Suprapubic skin (tissue), 4 donors: ENCODE measurements around the gene LACRT. TPM values are rescaled to one million over a fixed set of nuclear protein-coding genes. Genes with fewer than 3 reads are reported as not detected.

Source experiments
- DNase-seq, 2 donors: peaks; one replicate each; pipeline ENCODE4 v3.0.0-alpha.2; 2019; ENCODE audit warnings: low spot score in 2 of 2
- H3K27ac ChIP-seq: fragments of 200-600 bp; sonication (generic); one replicate; pipeline ENCODE4 v1.5.1; 2019
- H3K27me3 ChIP-seq: fragments of 200-600 bp; sonication (generic); one replicate; pipeline ENCODE4 v1.5.1; 2019
- H3K36me3 ChIP-seq: fragments of 200-600 bp; sonication (generic); one replicate; pipeline ENCODE4 v1.5.1; 2019
- H3K4me1 ChIP-seq: fragments of 200-600 bp; sonication (generic); one replicate; pipeline ENCODE4 v1.5.1; 2019
- H3K4me3 ChIP-seq: fragments of 200-600 bp; sonication (generic); one replicate; pipeline ENCODE4 v1.5.1; 2019; ENCODE audit warnings: mild to moderate bottlenecking
- H3K9me3 ChIP-seq: fragments of 200-600 bp; sonication (generic); one replicate; pipeline ENCODE4 v1.5.1; 2019
- CTCF ChIP-seq, 2 donors: fragments of 200-600 bp in 1 of 2; fragments of 450-650 bp in 1 of 2; sonication (generic) in 1 of 2; IDR thresholded peaks; one replicate each; pipeline ENCODE4 v1.5.1; 2016 to 2019; ENCODE audit warnings: antibody characterized with exemption in 2 of 2, mild to moderate bottlenecking in 1 of 2, moderate library complexity in 1 of 2
- EP300 ChIP-seq: sonication (generic); formaldehyde crosslinking; IDR thresholded peaks from one replicate; pipeline ENCODE4 v1.6.1; 2017; ENCODE audit warnings: antibody characterized with exemption
- POLR2A ChIP-seq, 2 donors: fragments of 450-650 bp; IDR thresholded peaks; one replicate each; pipeline ENCODE4 v1.6.1; 2017; ENCODE audit warnings: antibody characterized with exemption in 2 of 2, mild to moderate bottlenecking in 2 of 2, moderate library complexity in 2 of 2
- POLR2AphosphoS5 ChIP-seq, 3 donors: sonication (generic); formaldehyde crosslinking; IDR thresholded peaks; one replicate each; pipeline ENCODE4 v1.6.1; 2017; ENCODE audit warnings: antibody characterized with exemption in 3 of 3
- WGBS: methylation state at CpG from one replicate; pipeline ENCODE4 v1.1.5; 2018; 5-methylcytosine and 5-hydroxymethylcytosine counted together
- total RNA-seq, 4 donors: library from RNA; depleted of rRNA; stranded (reverse); fragments of >200 nt; gene quantifications; one replicate each; pipeline ENCODE4 v1.1.0, GENCODE V29; 2016

The LACRT gene
- total RNA-seq, 4 donors from 2014 or later = 1.5 TPM; not detected in 3

- H3K4me1 ChIP-seq = peaks cover 21% of the 10 kb centered on the region
- no peak overlapping the region for H3K27ac ChIP-seq
- H3K9me3 ChIP-seq = no peaks in the 10 kb centered on the region
- TF ChIP-seq EP300 (no peak), CTCF (IDR thresholded peaks at IDR 0.05) (no peak), POLR2AphosphoS5 (IDR thresholded peaks at IDR 0.05) (no peak), POLR2A (IDR thresholded peaks at IDR 0.05) (no peak)
- H3K27me3 ChIP-seq = peaks cover 39% of the 10 kb centered on the region
- no peak for DNase-seq
- H3K4me3 ChIP-seq = no peak overlapping the region
- WGBS = 79% methylated on average over 1 of the region's 2 CpGs
- H3K36me3 ChIP-seq = no peaks in the 10 kb centered on the region
Measured at GRCh38 chr12:54586620-54587019, 48.1 kb downstream of the LACRT start.

GRCh38 chr12:54585243-54585642, 49.5 kb downstream of the LACRT start:
- H3K4me3 ChIP-seq = no peak overlapping the region
- no peak for DNase-seq
- TF ChIP-seq POLR2A (IDR thresholded peaks at IDR 0.05) = no peak
- TF ChIP-seq EP300 = no peak
- no peak for TF ChIP-seq POLR2AphosphoS5 (IDR thresholded peaks at IDR 0.05)
- TF ChIP-seq CTCF (IDR thresholded peaks at IDR 0.05) = no peak
- WGBS = 74% methylated on average over 2 of the region's 2 CpGs
- peaks cover 39% of the 10 kb centered on the region for H3K27me3 ChIP-seq
- no peaks in the 10 kb centered on the region for H3K9me3 ChIP-seq
- H3K36me3 ChIP-seq = no peaks in the 10 kb centered on the region
- no peak overlapping the region for H3K27ac ChIP-seq
- H3K4me1 ChIP-seq = peaks cover 16% of the 10 kb centered on the region

- no peak for DNase-seq
- H3K36me3 ChIP-seq = no peaks in the 10 kb centered on the region
- no peak overlapping the region for H3K27ac ChIP-seq
- 56% methylated on average over 9 of the region's 9 CpGs for WGBS
- H3K27me3 ChIP-seq = peaks cover 38% of the 10 kb centered on the region
- H3K4me3 ChIP-seq = no peak overlapping the region
- TF ChIP-seq POLR2A (IDR thresholded peaks at IDR 0.05) (no peak), POLR2AphosphoS5 (IDR thresholded peaks at IDR 0.05) (no peak), CTCF (IDR thresholded peaks at IDR 0.05) (no peak)
- no peaks in the 10 kb centered on the region for H3K9me3 ChIP-seq
- peaks cover 21% of the 10 kb centered on the region for H3K4me1 ChIP-seq
Measured at GRCh38 chr12:54584128-54584527, 50.6 kb downstream of the LACRT start.

- no peak overlapping the region for H3K4me3 ChIP-seq
- no peak overlapping the region for H3K27ac ChIP-seq
- WGBS = 60% methylated on average over 4 of the region's 4 CpGs
- TF ChIP-seq CTCF (IDR thresholded peaks at IDR 0.05) (no peak), POLR2AphosphoS5 (IDR thresholded peaks at IDR 0.05) (no peak), EP300 (no peak), POLR2A (IDR thresholded peaks at IDR 0.05) (no peak)
- H3K4me1 ChIP-seq = peaks cover 17% of the 10 kb centered on the region
- H3K36me3 ChIP-seq = no peaks in the 10 kb centered on the region
- DNase-seq = no peak
- no peaks in the 10 kb centered on the region for H3K9me3 ChIP-seq
- H3K27me3 ChIP-seq = peaks cover 34% of the 10 kb centered on the region
Measured at GRCh38 chr12:54583726-54584125, 51.0 kb downstream of the LACRT start.

- Histone ChIP-seq H3K27ac (no peak overlapping the region), H3K9me3 (no peaks in the 10 kb centered on the region), H3K4me3 (no peak overlapping the region), H3K36me3 (no peaks in the 10 kb centered on the region), H3K27me3 (peaks cover 15% of the 10 kb centered on the region), H3K4me1 (peaks cover 6% of the 10 kb centered on the region)
- no peak for DNase-seq
- WGBS = 93% methylated on average over 6 of the region's 6 CpGs
- TF ChIP-seq POLR2A (IDR thresholded peaks at IDR 0.05) (no peak), CTCF (IDR thresholded peaks at IDR 0.05) (no peak), EP300 (no peak)
Measured at GRCh38 chr12:54581412-54581811, 53.3 kb downstream of the LACRT start.

Other genes starting within 250 kb of the LACRT start
- 10 to 100 TPM; 16.3 to 36.4 (median 24.8) TPM for gene ITGA5, start 215.6 kb downstream of the LACRT start, total RNA-seq
- gene GTSF1, start 161.3 kb downstream of the LACRT start, total RNA-seq = not detected
- 10 to 100 TPM in 1 of 4 donors, 1 to 10 TPM in 3; 3.6 to 19.6 (median 4.6) TPM for gene NCKAP1L, start 137.1 kb downstream of the LACRT start, total RNA-seq
- gene PDE1B, start 85.3 kb downstream of the LACRT start, total RNA-seq = 1 to 10 TPM; 1.8 to 4.8 (median 3.9) TPM
- gene PPP1R1A, start 46.2 kb downstream of the LACRT start, total RNA-seq = 10 to 100 TPM in 1 of 4 donors, 1 to 10 TPM in 3; 3.5 to 11.0 (median 5.9) TPM
- 1,000 to 10,000 TPM; 1,519 to 3,186 (median 2,298) TPM for gene DCD, start 13.5 kb upstream of the LACRT start, total RNA-seq
- 1,000 to 10,000 TPM in 3 of 4 donors, 100 to 1,000 TPM in 1; 218 to 1,530 (median 1,210) TPM for gene MUCL1, start 219.6 kb upstream of the LACRT start, total RNA-seq